ENCODE measurements around the gene NTN1. TPM values are rescaled to one million over a fixed set of nuclear protein-coding genes. Genes with fewer than 3 reads are reported as not detected.

Gene NTN1
- total RNA-seq, 2 experiments from 2014 or later: 0.28 TPM; not detected in 1

GRCh38 chr17:9185688-9186284 is 164.5 kb downstream of the NTN1 start:
- CTCF ChIA-PET: no interaction called here

DNA sequence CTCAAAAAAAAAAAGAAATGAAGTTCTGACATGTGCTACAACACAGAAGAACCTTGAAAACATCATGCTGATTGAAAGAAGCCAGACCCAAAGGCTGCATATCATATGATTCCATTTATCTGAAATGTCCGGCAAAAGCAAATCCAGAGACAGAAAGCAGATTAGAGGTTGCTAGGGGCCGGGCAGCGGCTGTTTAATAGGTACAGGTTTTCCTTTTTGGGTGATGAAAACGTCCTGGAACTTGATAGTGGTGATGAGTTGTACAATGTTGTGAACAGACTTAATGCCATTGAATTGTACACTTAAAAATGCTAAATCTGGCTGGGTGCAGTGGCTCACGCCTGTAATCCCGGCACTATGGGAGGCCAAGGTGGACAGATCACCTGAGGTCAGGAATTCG is 166.5 kb downstream of the NTN1 start:
- CTCF ChIA-PET: no interaction called here
- ATAC-seq: no peak
- Mint-ChIP-seq H3K9me3 (ENCODE audit: low read depth) (no peaks in the 10 kb centered on the region), H3K27me3 (peaks cover 18% of the 10 kb centered on the region), H3K4me1 (no peaks in the 10 kb centered on the region), H3K36me3 (no peaks in the 10 kb centered on the region), H3K27ac (no peak overlapping the region), H3K4me3 (no peak overlapping the region)
- no peak for DNase-seq

More at GRCh38 chr17:9185688-9186284, 164.5 kb downstream of the NTN1 start:
- ATAC-seq (no peak), DNase-seq (no peak)
- Mint-ChIP-seq H3K36me3 (no peaks in the 10 kb centered on the region), H3K4me1 (no peaks in the 10 kb centered on the region), H3K9me3 (ENCODE audit: low read depth) (no peaks in the 10 kb centered on the region), H3K4me3 (no peak overlapping the region), H3K27me3 (peaks cover 18% of the 10 kb centered on the region), H3K27ac (no peak overlapping the region)

DNA sequence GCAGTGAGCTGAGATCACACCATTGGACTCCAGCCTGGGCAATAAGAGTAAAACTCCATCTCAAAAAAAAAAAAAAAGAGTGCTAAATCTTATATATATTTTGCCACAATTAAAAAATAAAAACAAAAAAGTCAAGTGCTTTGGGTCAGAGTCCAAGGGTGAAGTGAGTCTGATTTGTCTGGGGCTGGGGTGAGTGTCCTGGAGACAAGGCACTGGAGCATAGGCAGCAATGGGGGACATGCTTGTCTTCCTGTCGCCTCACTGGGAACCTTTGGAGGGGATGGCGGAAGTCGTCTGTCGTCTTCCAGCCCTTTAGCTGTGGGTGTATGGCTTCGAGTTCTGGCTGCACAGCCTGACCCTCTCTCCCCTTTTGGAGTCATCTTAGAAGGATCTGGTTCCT is 167.1 kb downstream of the NTN1 start:
- Mint-ChIP-seq H3K4me3 (no peak overlapping the region), H3K9me3 (ENCODE audit: low read depth) (no peaks in the 10 kb centered on the region), H3K27ac (no peak overlapping the region), H3K36me3 (no peaks in the 10 kb centered on the region), H3K27me3 (peaks cover 16% of the 10 kb centered on the region), H3K4me1 (no peaks in the 10 kb centered on the region)
- DNase-seq (no peak), ATAC-seq (no peak)
- CTCF ChIA-PET: no interaction called here

GRCh38 chr17:9189870-9190269 is 168.6 kb downstream of the NTN1 start:
- Mint-ChIP-seq H3K9me3 (ENCODE audit: low read depth) (no peaks in the 10 kb centered on the region), H3K4me3 (no peak overlapping the region), H3K4me1 (no peaks in the 10 kb centered on the region), H3K27me3 (peaks cover 11% of the 10 kb centered on the region), H3K27ac (no peak overlapping the region), H3K36me3 (no peaks in the 10 kb centered on the region)
- ATAC-seq: no peak
- CTCF ChIA-PET: no interaction called here
- DNase-seq: no peak

- Mint-ChIP-seq H3K27ac (no peak overlapping the region), H3K36me3 (no peaks in the 10 kb centered on the region), H3K9me3 (ENCODE audit: low read depth) (no peaks in the 10 kb centered on the region), H3K4me3 (no peak overlapping the region), H3K27me3 (peaks cover 7% of the 10 kb centered on the region), H3K4me1 (no peaks in the 10 kb centered on the region)
- DNase-seq: no peak
- ATAC-seq: no peak
- CTCF ChIA-PET: no interaction called here
Measured at GRCh38 chr17:9192010-9192409, 170.7 kb downstream of the NTN1 start.

DNA sequence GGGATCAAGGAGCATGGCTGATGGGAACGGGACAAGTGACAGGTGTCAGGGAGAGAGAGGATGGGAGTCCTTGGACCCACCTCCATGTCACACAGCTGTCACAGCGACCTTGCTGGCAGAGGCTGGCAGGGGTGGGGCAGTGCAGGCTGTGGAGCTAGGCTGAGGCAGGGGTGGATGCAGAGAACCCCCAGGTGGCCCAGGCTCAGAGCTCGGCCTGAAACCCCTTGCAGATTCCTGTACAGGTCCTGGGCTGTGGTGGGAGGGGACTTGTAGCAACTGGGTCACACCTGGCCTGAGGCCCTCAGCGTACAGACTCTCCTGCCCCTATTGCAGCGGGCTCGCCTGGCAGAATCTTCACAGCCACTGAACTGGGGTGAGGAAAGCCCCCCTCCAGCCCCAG is 174.1 kb downstream of the NTN1 start:
- Mint-ChIP-seq H3K4me1 (no peaks in the 10 kb centered on the region), H3K9me3 (ENCODE audit: low read depth) (no peaks in the 10 kb centered on the region), H3K36me3 (no peaks in the 10 kb centered on the region), H3K4me3 (no peak overlapping the region), H3K27me3 (peaks cover 3% of the 10 kb centered on the region), H3K27ac (no peak overlapping the region)
- ATAC-seq: no peak
- CTCF ChIA-PET: no interaction called here
- no peak for DNase-seq

- no peaks in the 10 kb centered on the region for H3K4me1 Mint-ChIP-seq
- no peaks in the 10 kb centered on the region for H3K36me3 Mint-ChIP-seq
- CTCF ChIA-PET: no interaction called here
- no peaks in the 10 kb centered on the region for H3K9me3 Mint-ChIP-seq (ENCODE audit: low read depth)
- no peak for DNase-seq
- no peak overlapping the region for H3K4me3 Mint-ChIP-seq
- no peak overlapping the region for H3K27ac Mint-ChIP-seq
- no peak for ATAC-seq
- H3K27me3 Mint-ChIP-seq: peaks cover 4% of the 10 kb centered on the region
Measured at GRCh38 chr17:9195961-9196670, 174.8 kb downstream of the NTN1 start.

GRCh38 chr17:9199571-9200551 is 178.6 kb downstream of the NTN1 start:
- DNase-seq (no peak), ATAC-seq (no peak)
- CTCF ChIA-PET: no interaction called here
- Mint-ChIP-seq H3K9me3 (ENCODE audit: low read depth) (no peaks in the 10 kb centered on the region), H3K4me3 (no peak overlapping the region), H3K4me1 (peaks cover 7% of the 10 kb centered on the region), H3K27me3 (peaks cover 10% of the 10 kb centered on the region), H3K27ac (no peak overlapping the region), H3K36me3 (no peaks in the 10 kb centered on the region)

GRCh38 chr17:9200699-9201359 is 179.5 kb downstream of the NTN1 start:
- ATAC-seq: no peak
- CTCF ChIA-PET: no interaction called here
- peaks cover 7% of the 10 kb centered on the region for H3K4me1 Mint-ChIP-seq
- no peak for DNase-seq
- H3K4me3 Mint-ChIP-seq: no peak overlapping the region
- no peaks in the 10 kb centered on the region for H3K36me3 Mint-ChIP-seq
- H3K27me3 Mint-ChIP-seq: peaks cover 13% of the 10 kb centered on the region
- H3K27ac Mint-ChIP-seq: no peak overlapping the region
- H3K9me3 Mint-ChIP-seq (ENCODE audit: low read depth): no peaks in the 10 kb centered on the region

GRCh38 chr17:9202532-9202931 is 181.2 kb downstream of the NTN1 start:
- ATAC-seq (no peak), DNase-seq (no peak)
- Mint-ChIP-seq H3K4me1 (peaks cover 7% of the 10 kb centered on the region), H3K4me3 (no peak overlapping the region), H3K27ac (no peak overlapping the region), H3K27me3 (peaks cover 13% of the 10 kb centered on the region), H3K9me3 (ENCODE audit: low read depth) (no peaks in the 10 kb centered on the region), H3K36me3 (no peaks in the 10 kb centered on the region)
- CTCF ChIA-PET: no interaction called here

GRCh38 chr17:9203771-9204425 is 182.6 kb downstream of the NTN1 start:
- no peak for ATAC-seq
- Mint-ChIP-seq H3K36me3 (no peaks in the 10 kb centered on the region), H3K27ac (peak overlapping the region; percentile 54), H3K9me3 (ENCODE audit: low read depth) (no peaks in the 10 kb centered on the region), H3K4me3 (no peak overlapping the region), H3K27me3 (peaks cover 13% of the 10 kb centered on the region), H3K4me1 (peaks cover 7% of the 10 kb centered on the region)
- CTCF ChIA-PET: no interaction called here
- DNase-seq: no peak

- H3K4me1 Mint-ChIP-seq: peaks cover 7% of the 10 kb centered on the region
- CTCF ChIA-PET: no interaction called here
- no peak overlapping the region for H3K27ac Mint-ChIP-seq
- H3K27me3 Mint-ChIP-seq: peaks cover 13% of the 10 kb centered on the region
- H3K4me3 Mint-ChIP-seq: no peak overlapping the region
- DNase-seq (no peak), ATAC-seq (no peak)
- H3K9me3 Mint-ChIP-seq (ENCODE audit: low read depth): no peaks in the 10 kb centered on the region
- H3K36me3 Mint-ChIP-seq: no peaks in the 10 kb centered on the region
Measured at GRCh38 chr17:9204637-9205329, 183.5 kb downstream of the NTN1 start.
